SK-N-SH treated with all-trans-retinoic acid at 6 μM for 48 hours (cell line): ENCODE measurements around the gene FARSB.

ENCODE experiments used
- ARNTL ChIP-seq: fragments of 450-650 bp; formaldehyde crosslinking; IDR thresholded peaks from 2 replicates; pipeline ENCODE4 v1.5.0; 2020; ENCODE audit warnings: low read depth, mild to moderate bottlenecking, moderate library complexity, borderline replicate concordance
- BACH2 ChIP-seq: fragments of 250-450 bp; sonication (Bioruptor Pico); IDR thresholded peaks from 2 replicates; pipeline ENCODE4 v1.9.0; 2021; ENCODE audit warnings: mild to moderate bottlenecking, borderline replicate concordance
- RARB ChIP-seq: fragments of 250-450 bp; sonication (Bioruptor Pico); IDR thresholded peaks from 2 replicates; pipeline ENCODE4 v1.8.0; 2021; ENCODE audit warnings: mild to moderate bottlenecking, moderate library complexity
- TOX ChIP-seq: fragments of 250-450 bp; sonication (Bioruptor Pico); IDR thresholded peaks from 2 replicates; pipeline ENCODE4 v1.8.0; 2021; ENCODE audit warnings: mild to moderate bottlenecking, moderate library complexity, borderline replicate concordance
- ZNF70 ChIP-seq: fragments of 450-650 bp; formaldehyde crosslinking; IDR thresholded peaks from 2 replicates; pipeline ENCODE4 v1.5.0; 2020; ENCODE audit warnings: mild to moderate bottlenecking, moderate library complexity
- ZNF8 ChIP-seq: fragments of 450-650 bp; formaldehyde crosslinking; IDR thresholded peaks from 2 replicates; pipeline ENCODE4 v1.5.0; 2020; ENCODE audit warnings: mild to moderate bottlenecking, moderate library complexity
- TF ChIP-seq, protein P1 (sequence below): fragments of 250-450 bp; sonication (Bioruptor Pico); IDR thresholded peaks from 2 replicates; pipeline ENCODE4 v1.8.0; 2020; ENCODE audit warnings: mild to moderate bottlenecking, moderate library complexity, borderline replicate concordance

- TF ChIP-seq TOX (no peak), RARB (no peak), ZNF8 (CRISPR knock-in tag) (no peak), ARNTL (CRISPR knock-in tag) (no peak), ZNF70 (CRISPR knock-in tag) (no peak), BACH2 (no peak)
- TF ChIP-seq, protein P1, sequence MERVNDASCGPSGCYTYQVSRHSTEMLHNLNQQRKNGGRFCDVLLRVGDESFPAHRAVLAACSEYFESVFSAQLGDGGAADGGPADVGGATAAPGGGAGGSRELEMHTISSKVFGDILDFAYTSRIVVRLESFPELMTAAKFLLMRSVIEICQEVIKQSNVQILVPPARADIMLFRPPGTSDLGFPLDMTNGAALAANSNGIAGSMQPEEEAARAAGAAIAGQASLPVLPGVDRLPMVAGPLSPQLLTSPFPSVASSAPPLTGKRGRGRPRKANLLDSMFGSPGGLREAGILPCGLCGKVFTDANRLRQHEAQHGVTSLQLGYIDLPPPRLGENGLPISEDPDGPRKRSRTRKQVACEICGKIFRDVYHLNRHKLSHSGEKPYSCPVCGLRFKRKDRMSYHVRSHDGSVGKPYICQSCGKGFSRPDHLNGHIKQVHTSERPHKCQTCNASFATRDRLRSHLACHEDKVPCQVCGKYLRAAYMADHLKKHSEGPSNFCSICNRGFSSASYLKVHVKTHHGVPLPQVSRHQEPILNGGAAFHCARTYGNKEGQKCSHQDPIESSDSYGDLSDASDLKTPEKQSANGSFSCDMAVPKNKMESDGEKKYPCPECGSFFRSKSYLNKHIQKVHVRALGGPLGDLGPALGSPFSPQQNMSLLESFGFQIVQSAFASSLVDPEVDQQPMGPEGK (CRISPR knock-in tag): no peak
Observed at GRCh38 chr2:222670191-222671038, 14.5 kb upstream of the FARSB start.
